BLaER1 treated with 17β-estradiol and CSF1 and Interleukin-3, amounts not matched to agents 10 nM and 100 nM (cell line): ENCODE results near the gene LCLAT1.

ENCODE experiments used
- H3K27ac ChIP-seq, 11 experiments: shearing (Covaris generic); formaldehyde crosslinking; 2 replicates each; pipeline ENCODE4 v1.8.1; 2022
- H3K27me3 ChIP-seq, 11 experiments: shearing (Covaris generic); formaldehyde crosslinking; 2 replicates each; pipeline ENCODE4 v1.8.1; 2022
- H3K36me3 ChIP-seq, 11 experiments: shearing (Covaris generic); formaldehyde crosslinking; 2 replicates each; pipeline ENCODE4 v1.8.1; 2022
- H3K4me1 ChIP-seq, 10 experiments: shearing (Covaris generic); formaldehyde crosslinking; 2 replicates each; pipeline ENCODE4 v1.8.1; 2022
- H3K4me2 ChIP-seq, 11 experiments: shearing (Covaris generic); formaldehyde crosslinking; 2 replicates each; pipeline ENCODE4 v1.8.1; 2022
- H3K4me3 ChIP-seq, 10 experiments: shearing (Covaris generic); formaldehyde crosslinking; 2 replicates each; pipeline ENCODE4 v1.8.1; 2022
- H3K9ac ChIP-seq, 11 experiments: shearing (Covaris generic); formaldehyde crosslinking; 2 replicates each; pipeline ENCODE4 v1.8.1; 2022
- H3K9me3 ChIP-seq, 11 experiments: shearing (Covaris generic); formaldehyde crosslinking; replicated peaks in 1 of 11; 2 replicates each; pipeline ENCODE4 v1.8.1; 2022
- H4K20me1 ChIP-seq, 11 experiments: shearing (Covaris generic); formaldehyde crosslinking; 2 replicates each; pipeline ENCODE4 v1.8.1; 2022
- Cebpa-rat ChIP-seq, 11 experiments: shearing (Covaris generic); IDR thresholded peaks; 2 replicates each; pipeline ENCODE4 v1.8.1; 2022

The LCLAT1 gene

GRCh38 chr2:30655211-30655610, 208.2 kb downstream of the LCLAT1 start:
- H3K9me3 ChIP-seq = 0 out of 22 replicates have a peak, but pooled peaks cover 0 to 6% (median 0%) of the 10 kb centered on the region in 11 experiments
- H3K4me3 ChIP-seq = no peak overlapping the region
- no peaks in the 10 kb centered on the region for H4K20me1 ChIP-seq
- no peak overlapping the region for H3K4me2 ChIP-seq
- no peak for TF ChIP-seq Cebpa-rat (IDR thresholded peaks at IDR 0.05)
- H3K36me3 ChIP-seq = no peaks in the 10 kb centered on the region
- H3K9ac ChIP-seq = no peak overlapping the region
- no peak overlapping the region for H3K27ac ChIP-seq
- H3K27me3 ChIP-seq = no peaks in the 10 kb centered on the region
- H3K4me1 ChIP-seq = peaks cover 0 to 8% (median 0%) of the 10 kb centered on the region in 10 experiments; a peak in 2 of 20 replicates

- Histone ChIP-seq H4K20me1 (no peaks in the 10 kb centered on the region), H3K9ac (no peak overlapping the region)
These were observed 208.6 kb downstream of the LCLAT1 start for GRCh38 chr2:30655660-30656059.

GRCh38 chr2:30656079-30656478, 209.0 kb downstream of the LCLAT1 start:
- H3K36me3 ChIP-seq = no peaks in the 10 kb centered on the region
- H3K27me3 ChIP-seq = no peaks in the 10 kb centered on the region
- TF ChIP-seq Cebpa-rat (IDR thresholded peaks at IDR 0.05) = no peak
- H3K9me3 ChIP-seq = 0 out of 22 replicates have a peak, but pooled peaks cover 0 to 6% (median 0%) of the 10 kb centered on the region in 11 experiments
- no peak overlapping the region for H3K4me3 ChIP-seq
- H3K4me1 ChIP-seq = peaks cover 0 to 8% (median 0%) of the 10 kb centered on the region in 10 experiments; a peak in 2 of 20 replicates
- no peaks in the 10 kb centered on the region for H4K20me1 ChIP-seq
- H3K4me2 ChIP-seq = peak overlapping the region in 3 of 11 experiments; percentile 8 to 27 (median 15); a peak in 4 of 22 replicates
- no peak overlapping the region for H3K9ac ChIP-seq
- H3K27ac ChIP-seq = no peak overlapping the region

More at GRCh38 chr2:30655660-30656059, 208.6 kb downstream of the LCLAT1 start:
- no peak for TF ChIP-seq Cebpa-rat (IDR thresholded peaks at IDR 0.05)
- Histone ChIP-seq H3K36me3 (no peaks in the 10 kb centered on the region), H3K4me2 (peak overlapping the region in 1 of 11 experiments; percentile 27; a peak in 1 of 22 replicates), H3K4me3 (no peak overlapping the region), H3K27ac (no peak overlapping the region), H3K9me3 (0 out of 22 replicates have a peak, but pooled peaks cover 0 to 6% (median 0%) of the 10 kb centered on the region in 11 experiments), H3K4me1 (peaks cover 0 to 8% (median 0%) of the 10 kb centered on the region in 10 experiments; a peak in 2 of 20 replicates), H3K27me3 (no peaks in the 10 kb centered on the region)

GRCh38 chr2:30661173-30662107, 214.4 kb downstream of the LCLAT1 start:
- Histone ChIP-seq H3K4me2 (no peak overlapping the region), H4K20me1 (no peaks in the 10 kb centered on the region), H3K36me3 (peaks cover 0 to 2% (median 0%) of the 10 kb centered on the region in 11 experiments; a peak in 1 of 22 replicates), H3K9ac (no peak overlapping the region), H3K4me3 (no peak overlapping the region), H3K27me3 (no peaks in the 10 kb centered on the region), H3K9me3 (peaks cover 10 to 27% (median 21%) of the 10 kb centered on the region in 11 experiments), H3K27ac (no peak overlapping the region), H3K4me1 (peaks cover 0 to 11% (median 7%) of the 10 kb centered on the region in 10 experiments; a peak in 9 of 20 replicates)
- no peak for TF ChIP-seq Cebpa-rat (IDR thresholded peaks at IDR 0.05)

GRCh38 chr2:30662268-30663131, 215.5 kb downstream of the LCLAT1 start:
- Histone ChIP-seq H3K4me3 (no peak overlapping the region), H3K4me2 (no peak overlapping the region), H4K20me1 (no peaks in the 10 kb centered on the region), H3K27me3 (no peaks in the 10 kb centered on the region), H3K27ac (no peak overlapping the region), H3K36me3 (peaks cover 0 to 3% (median 0%) of the 10 kb centered on the region in 11 experiments; a peak in 1 of 22 replicates), H3K9me3 (peaks cover 19 to 37% (median 28%) of the 10 kb centered on the region in 11 experiments), H3K9ac (no peak overlapping the region), H3K4me1 (peaks cover 0 to 12% (median 8%) of the 10 kb centered on the region in 10 experiments; a peak in 9 of 20 replicates)
- no peak for TF ChIP-seq Cebpa-rat (IDR thresholded peaks at IDR 0.05)

- H4K20me1 ChIP-seq = no peaks in the 10 kb centered on the region
- no peaks in the 10 kb centered on the region for H3K27me3 ChIP-seq
- H3K4me1 ChIP-seq = peaks cover 0 to 12% (median 8%) of the 10 kb centered on the region in 10 experiments; a peak in 9 of 20 replicates
- no peak for TF ChIP-seq Cebpa-rat (IDR thresholded peaks at IDR 0.05)
- H3K4me2 ChIP-seq = no peak overlapping the region
- no peak overlapping the region for H3K4me3 ChIP-seq
- peaks cover 26 to 45% (median 35%) of the 10 kb centered on the region in 11 experiments for H3K9me3 ChIP-seq
- no peak overlapping the region for H3K9ac ChIP-seq
- H3K27ac ChIP-seq = no peak overlapping the region
- H3K36me3 ChIP-seq = peaks cover 0 to 3% (median 0%) of the 10 kb centered on the region in 11 experiments; a peak in 1 of 22 replicates
These were observed 216.3 kb downstream of the LCLAT1 start for GRCh38 chr2:30663321-30663720.

GRCh38 chr2:30663806-30664205, 216.8 kb downstream of the LCLAT1 start:
- H3K27me3 ChIP-seq = no peaks in the 10 kb centered on the region
- no peaks in the 10 kb centered on the region for H4K20me1 ChIP-seq
- H3K4me2 ChIP-seq = no peak overlapping the region
- H3K9me3 ChIP-seq = peaks cover 31 to 50% (median 40%) of the 10 kb centered on the region in 11 experiments
- H3K4me3 ChIP-seq = no peak overlapping the region
- TF ChIP-seq Cebpa-rat (IDR thresholded peaks at IDR 0.05) = no peak
- peaks cover 0 to 12% (median 8%) of the 10 kb centered on the region in 10 experiments; a peak in 9 of 20 replicates for H3K4me1 ChIP-seq
- no peak overlapping the region for H3K27ac ChIP-seq
- H3K36me3 ChIP-seq = peaks cover 0 to 3% (median 0%) of the 10 kb centered on the region in 11 experiments; a peak in 1 of 22 replicates
- no peak overlapping the region for H3K9ac ChIP-seq

- H3K4me1 ChIP-seq = peaks cover 0 to 12% (median 8%) of the 10 kb centered on the region in 10 experiments; a peak in 9 of 20 replicates
- peaks cover 42 to 61% (median 50%) of the 10 kb centered on the region in 11 experiments for H3K9me3 ChIP-seq
- peaks cover 0 to 3% (median 0%) of the 10 kb centered on the region in 11 experiments; a peak in 1 of 22 replicates for H3K36me3 ChIP-seq
- H3K4me3 ChIP-seq = no peak overlapping the region
- no peaks in the 10 kb centered on the region for H3K27me3 ChIP-seq
- H3K27ac ChIP-seq = peak overlapping the region in 2 of 11 experiments; percentile 2 to 70; a peak in 1 of 22 replicates
- no peak overlapping the region; a peak in 1 of 22 replicates for H3K4me2 ChIP-seq
- no peaks in the 10 kb centered on the region for H4K20me1 ChIP-seq
- no peak for TF ChIP-seq Cebpa-rat (IDR thresholded peaks at IDR 0.05)
- no peak overlapping the region for H3K9ac ChIP-seq
These were observed 217.8 kb downstream of the LCLAT1 start for GRCh38 chr2:30664761-30665358.
